ENCODE results near the gene E2F4. TPM values are rescaled to one million over a fixed set of nuclear protein-coding genes. Genes with fewer than 3 reads are reported as not detected.

Gene E2F4
- polyA plus RNA-seq, 1 donor (not counting 4 experiments of a cell fraction or from before 2014, with no cell fraction given): 64.7 TPM

- no peaks in the 10 kb centered on the region for H3K27me3 ChIP-seq (ENCODE audit: control insufficient read depth, extremely low read depth, insufficient read depth, low read length)
- dilution Hi-C loops (cut with MboI; ENCODE audit: extremely low pct_ligation_motif_present, low sequenced_read_pairs): no loop called here
- peaks cover 28 to 31% of the 10 kb centered on the region in 2 experiments for H3K36me3 ChIP-seq (ENCODE audit: control insufficient read depth in 2 of 2, extremely low read depth in 1 of 2, insufficient read depth in 2 of 2, low read length in 2 of 2)
- peak overlapping the region; percentile 74 to 80 (median 80) for H3K4me3 ChIP-seq (ENCODE audit: control insufficient read depth in 2 of 3, extremely low read depth in 1 of 3, insufficient read depth in 2 of 3, low read depth in 1 of 3, low read length in 3 of 3)
- H2AFZ ChIP-seq (ENCODE audit: control insufficient read depth, low read length): no peak overlapping the region
- DNase-seq (ENCODE audit: low read depth, low spot score) (no peak), FAIRE-seq (no peak)
- H3K27ac ChIP-seq (ENCODE audit: control insufficient read depth, insufficient read depth, low read length): no peak overlapping the region
- TF ChIP-seq EZH2 (IDR thresholded peaks at IDR 0.05; ENCODE audit: low read length) (no peak), CTCF (optimal IDR thresholded peaks at IDR 0.05 in 1 of 3, IDR thresholded peaks at IDR 0.05 in 1 of 3, conservative IDR thresholded peaks at IDR 0.05 in 1 of 3; ENCODE audit: extremely low read depth in 1 of 3, insufficient read depth in 2 of 3, low read length in 3 of 3) (no peak)
- no peaks in the 10 kb centered on the region for H4K20me1 ChIP-seq (ENCODE audit: control insufficient read depth, extremely low read depth, insufficient read depth, low read length)
- H3K9me1 ChIP-seq (ENCODE audit: control insufficient read depth, extremely low read depth, insufficient read depth, low read length): no peaks in the 10 kb centered on the region
- H3K9ac ChIP-seq (ENCODE audit: control insufficient read depth, extremely low read depth, insufficient read depth, low read length): peak overlapping the region; percentile 77
- peak overlapping the region; percentile 84 for H3K4me2 ChIP-seq (ENCODE audit: control insufficient read depth, extremely low read depth, insufficient read depth, low read depth, low read length)
- H3K79me2 ChIP-seq (ENCODE audit: control insufficient read depth, insufficient read depth, low read length): peaks cover 19% of the 10 kb centered on the region
- H3K9me3 ChIP-seq (ENCODE audit: control insufficient read depth, low read depth, low read length): no peaks in the 10 kb centered on the region
- peaks cover 17% of the 10 kb centered on the region for H3K4me1 ChIP-seq (ENCODE audit: control insufficient read depth, extremely low read depth, insufficient read depth, low read length)
These were observed 36.3 kb downstream of the E2F4 start for GRCh38 chr16:67228034-67228785.

- H3K79me2 ChIP-seq (ENCODE audit: control insufficient read depth, insufficient read depth, low read length): peaks cover 19% of the 10 kb centered on the region
- H3K4me3 ChIP-seq (ENCODE audit: control insufficient read depth in 2 of 3, extremely low read depth in 1 of 3, insufficient read depth in 2 of 3, low read depth in 1 of 3, low read length in 3 of 3): no peak overlapping the region
- H3K9ac ChIP-seq (ENCODE audit: control insufficient read depth, extremely low read depth, insufficient read depth, low read length): no peak overlapping the region
- no peaks in the 10 kb centered on the region for H4K20me1 ChIP-seq (ENCODE audit: control insufficient read depth, extremely low read depth, insufficient read depth, low read length)
- no peak overlapping the region for H2AFZ ChIP-seq (ENCODE audit: control insufficient read depth, low read length)
- peaks cover 17% of the 10 kb centered on the region for H3K4me1 ChIP-seq (ENCODE audit: control insufficient read depth, extremely low read depth, insufficient read depth, low read length)
- H3K4me2 ChIP-seq (ENCODE audit: control insufficient read depth, extremely low read depth, insufficient read depth, low read depth, low read length): no peak overlapping the region
- DNase-seq (ENCODE audit: low read depth, low spot score): no peak
- FAIRE-seq: no peak
- no peaks in the 10 kb centered on the region for H3K27me3 ChIP-seq (ENCODE audit: control insufficient read depth, extremely low read depth, insufficient read depth, low read length)
- no peaks in the 10 kb centered on the region for H3K9me1 ChIP-seq (ENCODE audit: control insufficient read depth, extremely low read depth, insufficient read depth, low read length)
- no peaks in the 10 kb centered on the region for H3K9me3 ChIP-seq (ENCODE audit: control insufficient read depth, low read depth, low read length)
- dilution Hi-C loops (cut with MboI; ENCODE audit: extremely low pct_ligation_motif_present, low sequenced_read_pairs): no loop called here
- TF ChIP-seq EZH2 (IDR thresholded peaks at IDR 0.05; ENCODE audit: low read length): no peak
- no peak for TF ChIP-seq CTCF (optimal IDR thresholded peaks at IDR 0.05 in 1 of 3, IDR thresholded peaks at IDR 0.05 in 1 of 3, conservative IDR thresholded peaks at IDR 0.05 in 1 of 3; ENCODE audit: extremely low read depth in 1 of 3, insufficient read depth in 2 of 3, low read length in 3 of 3)
- no peak overlapping the region for H3K27ac ChIP-seq (ENCODE audit: control insufficient read depth, insufficient read depth, low read length)
- peaks cover 31 to 34% of the 10 kb centered on the region in 2 experiments for H3K36me3 ChIP-seq (ENCODE audit: control insufficient read depth in 2 of 2, extremely low read depth in 1 of 2, insufficient read depth in 2 of 2, low read length in 2 of 2)
These were observed 37.0 kb downstream of the E2F4 start for GRCh38 chr16:67228905-67229304.
